AG04449 (cell line): ENCODE data around the gene DOCK1.

Source experiments
- CTCF ChIA-PET: fragments of 350-600 bp; formaldehyde crosslinking; extraction: SDS; loops from one replicate; lab custom pipeline; 2021; ENCODE audit warnings: antibody characterized with exemption; lab: Yijun Ruan, JAX
- POLR2A ChIA-PET: fragments of 400-600, 350-600 bp; formaldehyde crosslinking; extraction: SDS; loops from one replicate; lab custom pipeline; 2020; ENCODE audit warnings: antibody characterized with exemption, inconsistent platforms; lab: Yijun Ruan, JAX
- DNase-seq: peaks from one replicate; pipeline ENCODE4 v3.0.0-alpha.2; 2010; ENCODE audit warnings: low read depth, low spot score
- H3K4me3 ChIP-seq: 2 replicates; pipeline ENCODE4 v1.5.1; 2011; ENCODE audit warnings: low read depth, mild to moderate bottlenecking, control low read depth, low read length
- CTCF ChIP-seq: IDR thresholded peaks from one replicate; pipeline ENCODE4 v1.5.1; 2011; ENCODE audit warnings: mild to moderate bottlenecking, moderate library complexity, low read length, control low read depth, inconsistent platforms; ENCODE audit not compliant: insufficient read depth; ENCODE audit errors: missing control alignments

DOCK1 gene

GRCh38 chr10:127275793-127276450, 370.7 kb downstream of the DOCK1 start:
- no peak overlapping the region for H3K4me3 ChIP-seq
- no peak for TF ChIP-seq CTCF
- no peak for DNase-seq
- ChIA-PET POLR2A (no interaction called here), CTCF (no interaction called here)

GRCh38 chr10:127276794-127277462, 371.7 kb downstream of the DOCK1 start:
- DNase-seq: no peak
- H3K4me3 ChIP-seq: no peak overlapping the region
- ChIA-PET CTCF (no interaction called here), POLR2A (no interaction called here)
- no peak for TF ChIP-seq CTCF

DNA sequence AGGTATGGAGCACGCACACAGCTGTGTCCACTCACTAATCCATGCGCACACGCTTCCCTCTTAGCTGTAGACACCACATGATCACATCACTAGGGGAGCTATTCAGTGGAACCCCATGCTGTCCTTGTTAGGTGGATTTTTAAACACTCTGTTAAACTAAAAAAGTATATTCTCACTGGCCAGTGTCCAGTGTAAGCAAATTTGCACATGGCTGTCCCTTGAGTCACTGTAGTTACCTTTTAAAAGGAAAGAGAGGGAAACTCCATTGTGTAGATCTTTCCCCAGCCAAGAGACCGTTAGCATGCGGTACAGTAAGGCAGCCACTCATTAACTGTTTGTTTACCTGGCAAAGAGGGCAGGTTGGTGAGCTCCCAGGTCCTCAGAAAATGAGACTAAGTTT, 372.8 kb downstream of the DOCK1 start:
- ChIA-PET POLR2A (no interaction called here), CTCF (no interaction called here)
- TF ChIP-seq CTCF: no peak
- DNase-seq: peak; percentile 12
- no peak overlapping the region for H3K4me3 ChIP-seq

GRCh38 chr10:127279334-127279774, 374.1 kb downstream of the DOCK1 start:
- ChIA-PET CTCF (no interaction called here), POLR2A (no interaction called here)
- DNase-seq: no peak
- no peak for TF ChIP-seq CTCF
- H3K4me3 ChIP-seq: no peak overlapping the region

DNA sequence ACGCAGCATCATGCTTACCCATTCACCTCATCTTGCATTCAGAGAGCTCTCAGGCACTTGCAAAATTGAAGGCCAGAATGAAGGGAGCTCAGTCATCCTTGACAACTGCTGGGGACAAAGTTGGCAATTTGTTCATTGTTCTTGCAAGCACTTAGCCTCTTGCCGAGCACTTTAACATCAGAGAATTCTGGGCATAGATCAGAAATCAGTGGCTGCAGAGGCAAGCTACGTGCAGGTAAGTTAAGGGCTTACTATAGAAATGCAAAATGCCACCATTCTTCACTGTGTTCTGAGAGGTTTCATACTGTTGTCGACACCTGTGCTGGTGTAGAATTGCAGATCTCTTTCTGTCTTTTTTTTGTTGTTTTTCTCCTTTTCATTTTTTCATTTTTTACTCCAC, 375.2 kb downstream of the DOCK1 start:
- H3K4me3 ChIP-seq: no peak overlapping the region
- no peak for TF ChIP-seq CTCF
- POLR2A ChIA-PET: no interaction called here
- CTCF ChIA-PET: no interaction called here
- no peak for DNase-seq

DNA sequence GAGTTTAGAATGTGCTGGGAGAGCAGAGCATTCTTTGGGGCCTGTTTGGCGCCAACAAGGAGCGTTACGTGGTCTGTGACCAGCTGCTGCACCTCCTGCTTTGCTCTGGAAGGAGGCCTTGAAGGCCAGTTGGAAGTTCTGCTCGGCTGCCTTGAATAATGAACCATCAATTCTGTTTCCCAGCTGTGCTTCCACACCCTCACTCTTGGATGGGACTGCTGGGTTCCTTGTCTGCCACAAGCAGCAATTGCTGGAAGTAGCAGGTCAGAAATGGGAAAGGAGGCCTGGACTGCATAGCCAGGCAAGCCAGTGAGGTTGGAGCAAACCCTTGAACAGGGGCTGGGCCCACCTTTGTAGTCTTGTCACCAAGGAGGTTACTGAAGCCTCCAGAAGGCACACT, 377.8 kb downstream of the DOCK1 start:
- H3K4me3 ChIP-seq: no peak overlapping the region
- CTCF ChIA-PET: no interaction called here
- TF ChIP-seq CTCF: no peak
- no peak for DNase-seq
- POLR2A ChIA-PET: no interaction called here
